H1 (cell line): ENCODE measurements around the gene STT3B. TPM values are rescaled to one million over a fixed set of nuclear protein-coding genes. Genes with fewer than 3 reads are reported as not detected.
"Not testable (repeated sequence)": the region's sequence is repeated elsewhere in the genome, so short reads cannot be mapped to it uniquely, and the experiment has no call there.

Experiments used
- CTCF ChIA-PET: fragments of 300-600 bp; sonication (Branson Sonifier 250); formaldehyde crosslinking; loops from one replicate; lab custom pipeline; 2021; ENCODE audit not compliant: partially characterized antibody; lab: Charles Lee
- POLR2A ChIA-PET: fragments of 300-600 bp; sonication (Branson Sonifier 250); formaldehyde crosslinking; loops from one replicate; lab custom pipeline; 2021; ENCODE audit warnings: inconsistent platforms; ENCODE audit not compliant: partially characterized antibody; lab: Charles Lee
- DNase-seq, 2 experiments: peaks; one replicate each; pipeline versions ENCODE4 v3.0.0 to v3.0.0-alpha.2; 2010 to 2022; ENCODE audit warnings: low spot score in 2 of 2, low read depth in 1 of 2, mixed read lengths in 1 of 2
- FAIRE-seq: peaks from 2 replicates; lab custom pipeline; 2011; peaks lifted over from hg19 to GRCh38; lab: Jason Lieb, UNC
- H2AFZ ChIP-seq: 2 replicates; pipeline ENCODE4 v1.8.1; 2012; ENCODE audit warnings: low read length, inconsistent platforms
- H2AK5ac ChIP-seq: 2 replicates; pipeline ENCODE4 v1.6.1; 2013; ENCODE audit warnings: low read depth, low read length
- H2BK120ac ChIP-seq: replicated peaks from 2 replicates; pipeline ENCODE3; 2013; ENCODE audit warnings: low read depth, low read length, inconsistent platforms
- H2BK12ac ChIP-seq: 2 replicates; pipeline ENCODE4 v1.6.1; 2013; ENCODE audit warnings: low read depth, low read length
- H2BK15ac ChIP-seq: 2 replicates; pipeline ENCODE4 v1.6.1; 2013; ENCODE audit warnings: low read length
- H2BK20ac ChIP-seq: 2 replicates; pipeline ENCODE4 v1.6.1; 2013; ENCODE audit warnings: low read length
- H2BK5ac ChIP-seq: 2 replicates; pipeline ENCODE4 v1.6.1; 2013; ENCODE audit warnings: low read depth, low read length
- H3K14ac ChIP-seq: 2 replicates; pipeline ENCODE4 v1.6.1; 2013; ENCODE audit warnings: inconsistent platforms; ENCODE audit not compliant: insufficient read length
- H3K18ac ChIP-seq: 2 replicates; pipeline ENCODE4 v1.6.1; 2013; ENCODE audit warnings: low read length; ENCODE audit errors: extremely low read depth
- H3K23ac ChIP-seq: 2 replicates; pipeline ENCODE4 v1.6.1; 2013; ENCODE audit warnings: inconsistent platforms; ENCODE audit not compliant: insufficient read length
- H3K23me2 ChIP-seq: 2 replicates; pipeline ENCODE4 v1.6.1; 2013; ENCODE audit warnings: low read depth, low read length
- H3K27ac ChIP-seq: 2 replicates; pipeline ENCODE4 v1.6.1; 2011; ENCODE audit warnings: low read depth, low read length, inconsistent platforms
- H3K27me3 ChIP-seq, 4 experiments: replicated peaks in 1 of 4; 1 replicate in 1 of 4; 2 replicates in 3 of 4; pipeline versions ENCODE4 v1.6.1 to v1.8.1; 2011 to 2013; ENCODE audit warnings: low read length in 3 of 4, mild to moderate bottlenecking in 3 of 4, inconsistent platforms in 2 of 4, mixed read lengths in 2 of 4, moderate library complexity in 1 of 4; ENCODE audit not compliant: control insufficient read depth in 3 of 4, insufficient read depth in 3 of 4; ENCODE audit errors: extremely low read depth in 1 of 4
- H3K36me3 ChIP-seq, 4 experiments: 2 replicates each; pipeline versions ENCODE4 v1.6.1 to v1.8.1; 2011 to 2013; ENCODE audit warnings: mild to moderate bottlenecking in 4 of 4, low read length in 3 of 4, moderate library complexity in 2 of 4, control low read depth in 1 of 4, inconsistent platforms in 1 of 4; ENCODE audit not compliant: insufficient read depth in 4 of 4, control insufficient read depth in 2 of 4
- H3K4ac ChIP-seq: replicated peaks from 2 replicates; pipeline ENCODE3; 2013; ENCODE audit warnings: low read length, low read depth, mixed read lengths, inconsistent platforms; ENCODE audit not compliant: insufficient read length
- H3K4me1 ChIP-seq, 4 experiments: replicated peaks in 1 of 4; 1 replicate in 1 of 4; 2 replicates in 3 of 4; pipeline versions ENCODE4 v1.6.1 to v1.8.1; 2011 to 2013; ENCODE audit warnings: low read length in 3 of 4, inconsistent platforms in 2 of 4, mixed read lengths in 1 of 4; ENCODE audit not compliant: insufficient read depth in 4 of 4, control insufficient read depth in 3 of 4
- H3K4me2 ChIP-seq, 2 experiments: 2 replicates each; pipeline versions ENCODE4 v1.6.1 to v1.8.1; 2011 to 2013; ENCODE audit warnings: low read depth in 2 of 2, low read length in 2 of 2, control low read depth in 1 of 2, inconsistent platforms in 1 of 2, mild to moderate bottlenecking in 1 of 2; ENCODE audit not compliant: insufficient read depth in 1 of 2
- H3K4me3 ChIP-seq, 4 experiments: fragments of 200-600, 300-600 bp in 1 of 4; sonication (generic), shearing (Covaris generic), sonication (Bioruptor Twin) in 1 of 4; 2 replicates each; pipeline versions ENCODE4 v1.5.1 to v1.8.1; 2011 to 2016; ENCODE audit warnings: low read length in 4 of 4, low read depth in 3 of 4, control low read depth in 2 of 4, inconsistent platforms in 2 of 4, mild to moderate bottlenecking in 2 of 4, mixed read lengths in 1 of 4, moderate library complexity in 1 of 4; ENCODE audit not compliant: insufficient read depth in 2 of 4; ENCODE audit errors: extremely low read depth in 1 of 4
- H3K56ac ChIP-seq: replicated peaks from 2 replicates; pipeline ENCODE3; 2013; ENCODE audit warnings: low read depth, mild to moderate bottlenecking, mixed read lengths, low read length, inconsistent platforms; ENCODE audit not compliant: insufficient read length
- H3K79me1 ChIP-seq: 2 replicates; pipeline ENCODE4 v1.6.1; 2013; ENCODE audit warnings: low read depth, low read length, control low read depth
- H3K79me2 ChIP-seq, 2 experiments: 2 replicates each; pipeline versions ENCODE4 v1.6.1 to v1.8.1; 2012 to 2013; ENCODE audit warnings: low read length in 2 of 2, mild to moderate bottlenecking in 2 of 2, inconsistent platforms in 1 of 2; ENCODE audit not compliant: insufficient read depth in 2 of 2, control insufficient read depth in 1 of 2
- H3K9ac ChIP-seq, 4 experiments: replicated peaks in 1 of 4; 1 replicate in 1 of 4; 2 replicates in 3 of 4; pipeline versions ENCODE4 v1.6.1 to v1.8.1; 2011 to 2013; ENCODE audit warnings: low read depth in 3 of 4, low read length in 3 of 4, control low read depth in 2 of 4, mild to moderate bottlenecking in 2 of 4, moderate library complexity in 2 of 4, inconsistent platforms in 1 of 4; ENCODE audit errors: extremely low read depth in 1 of 4
- H3K9me3 ChIP-seq, 2 experiments: 2 replicates each; pipeline versions ENCODE4 v1.6.1 to v1.8.1; 2012 to 2013; ENCODE audit warnings: mild to moderate bottlenecking in 2 of 2, moderate library complexity in 2 of 2, control low read depth in 1 of 2, inconsistent platforms in 1 of 2, low read depth in 1 of 2, low read length in 1 of 2, mixed read lengths in 1 of 2; ENCODE audit not compliant: insufficient read depth in 2 of 2
- H4K20me1 ChIP-seq, 2 experiments: replicated peaks in 1 of 2; 2 replicates each; pipeline versions ENCODE3 to v1.8.1; 2011 to 2013; ENCODE audit warnings: inconsistent platforms in 2 of 2, low read length in 2 of 2, mild to moderate bottlenecking in 1 of 2; ENCODE audit not compliant: insufficient read depth in 2 of 2, control insufficient read depth in 1 of 2
- H4K5ac ChIP-seq: 2 replicates; pipeline ENCODE4 v1.6.1; 2013; ENCODE audit warnings: low read length, low read depth, mixed read lengths, inconsistent platforms; ENCODE audit not compliant: insufficient read length
- H4K8ac ChIP-seq: 2 replicates; pipeline ENCODE4 v1.8.0; 2013; ENCODE audit warnings: mild to moderate bottlenecking, moderate library complexity, low read length, inconsistent platforms; ENCODE audit not compliant: insufficient read depth; ENCODE audit errors: extremely low read depth
- H4K91ac ChIP-seq: replicated peaks from 2 replicates; pipeline ENCODE3; 2013; ENCODE audit warnings: low read length, mixed read lengths, inconsistent platforms; ENCODE audit not compliant: insufficient read length
- WGBS, 2 experiments: shearing (Covaris generic) in 1 of 2; methylation state at CpG; one replicate each; pipeline versions ENCODE4 v1.1.6 to v1.1.7; 2013 to 2015; ENCODE audit warnings: low lambda C conversion rate in 2 of 2, mixed read lengths in 2 of 2, inconsistent platforms in 1 of 2, low coverage in 1 of 2, missing lambda C conversion rate in 1 of 2; ENCODE audit not compliant: insufficient replicate concordance in 2 of 2, insufficient coverage in 1 of 2, insufficient read length in 1 of 2; ENCODE audit errors: extremely low coverage in 1 of 2, missing lambda C conversion rate in 1 of 2; 5-methylcytosine and 5-hydroxymethylcytosine counted together
- polyA plus RNA-seq, 7 experiments: library from polyadenylated mRNA; depleted of rRNA in 3 of 7; stranded (reverse) in 5 of 7; unstranded in 2 of 7; fragments of >200 nt in 5 of 7; fragments of 200-250 nt in 2 of 7; gene quantifications; 1 replicate in 5 of 7; 2 replicates in 1 of 7; 4 replicates in 1 of 7; pipeline versions ENCODE4 v1.2.1 to v1.2.3, GENCODE V29; 2011 to 2013; ENCODE audit warnings: missing spikeins in 2 of 7, mixed read lengths in 2 of 7
- total RNA-seq: library from RNA; stranded (reverse); fragmentation: NEBNext Ultra II Directional; extraction: Animal tissue kit (Norgen Biotek cat#: 25700); gene quantifications from 2 replicates; pipeline ENCODE4 v1.2.1, GENCODE V29; 2021

The STT3B gene
- total and polyA plus RNA-seq, 2 of the 8 experiments (the other 6 are each of a cell fraction or from before 2014, with no cell fraction given): 43.5 to 134 TPM

DNA sequence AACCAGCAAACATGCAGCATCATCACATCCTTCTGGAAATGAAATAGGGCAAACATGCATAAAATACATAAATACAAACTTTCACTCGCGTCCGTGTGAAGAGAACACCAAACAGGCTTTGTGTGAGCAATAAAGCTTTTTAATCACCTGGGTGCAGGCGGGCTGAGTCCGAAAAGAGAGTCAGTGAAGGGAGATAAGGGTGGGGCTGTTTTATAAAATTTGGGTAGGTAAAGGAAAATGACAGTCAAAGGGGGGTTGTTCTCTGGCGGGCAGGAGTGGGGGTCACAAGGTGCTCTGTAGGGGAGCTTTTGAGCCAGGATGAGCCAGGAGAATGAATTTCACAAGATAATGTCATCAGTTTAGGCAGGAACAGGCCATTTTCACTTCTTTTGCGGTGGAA lies 26.2 kb upstream of the STT3B start:
- H3K4me3 ChIP-seq, FAIRE-seq, H3K4me2 ChIP-seq, H3K27ac ChIP-seq, H4K20me1 ChIP-seq, H3K18ac ChIP-seq, H2BK20ac ChIP-seq, H4K5ac ChIP-seq, H3K36me3 ChIP-seq, H3K14ac ChIP-seq, H3K27me3 ChIP-seq, H3K4ac ChIP-seq, H2BK15ac ChIP-seq, H3K56ac ChIP-seq, CTCF ChIA-PET, H3K9me3 ChIP-seq, DNase-seq, H2AK5ac ChIP-seq, H3K9ac ChIP-seq, H3K23ac ChIP-seq, H3K79me2 ChIP-seq, H4K91ac ChIP-seq, H4K8ac ChIP-seq, H3K79me1 ChIP-seq, H3K23me2 ChIP-seq, H2AFZ ChIP-seq: not testable (repeated sequence)
- peak overlapping the region; percentile 41; the same call in 1 of the 2 replicates for H2BK12ac ChIP-seq
- POLR2A ChIA-PET: interaction anchor here (3.4 kb wide), 1 partner anchor 26 kb away, joined by 12 read pairs; the partner anchor contains the start of gene STT3B
- 54% methylated on average over 7 of the region's 7 CpGs; no CpG with 5 or more reads in 1 of the 2 experiments for WGBS, 2 experiments
- H3K4me1 ChIP-seq: peaks cover 4 to 17% (median 11%) of the 10 kb centered on the region in 4 experiments; a peak in 6 of 7 replicates
- H2BK5ac ChIP-seq: peak overlapping the region; percentile 32; the same call in 1 of the 2 replicates
- H2BK120ac ChIP-seq: peak overlapping the region; percentile 89
